Heart right ventricle (tissue), 16 donors: ENCODE measurements around the gene NKAIN1. TPM values are rescaled to one million over a fixed set of nuclear protein-coding genes. Genes with fewer than 3 reads are reported as not detected.

Experiments used
- ATAC-seq, 8 donors: fragments of 200-7000 bp; cut with Tn5 transposase; one replicate each; pipeline ENCODE4 v1.9.1; 2020; ENCODE audit warnings: mild to moderate bottlenecking in 8 of 8, moderate library complexity in 8 of 8, moderate number of reproducible peaks in 1 of 8
- DNase-seq, 2 donors: peaks; one replicate each; pipeline ENCODE4 v3.0.0-alpha.2; 2020
- H3K27ac ChIP-seq, 10 donors: fragments of 200-600 bp; sonication (generic) in 2 of 10; one replicate each; pipeline versions ENCODE4 v1.5.0 to v1.8.0; 2020 to 2022; ENCODE audit warnings: mild to moderate bottlenecking in 3 of 10
- H3K27me3 ChIP-seq, 7 donors: fragments of 200-600 bp; one replicate each; pipeline ENCODE4 v1.8.0; 2021 to 2022; ENCODE audit warnings: mild to moderate bottlenecking in 2 of 7
- H3K36me3 ChIP-seq, 9 donors: fragments of 200-600 bp; sonication (generic) in 1 of 9; one replicate each; pipeline versions ENCODE4 v1.5.0 to v1.8.0; 2020 to 2022; ENCODE audit warnings: mild to moderate bottlenecking in 2 of 9
- H3K4me1 ChIP-seq, 9 donors: fragments of 200-600 bp; sonication (generic) in 1 of 9; one replicate each; pipeline versions ENCODE4 v1.5.0 to v1.8.0; 2020 to 2022; ENCODE audit warnings: mild to moderate bottlenecking in 4 of 9
- H3K4me3 ChIP-seq, 10 donors: fragments of 200-600 bp; sonication (generic) in 2 of 10; one replicate each; pipeline versions ENCODE4 v1.5.0 to v1.8.0; 2020 to 2022; ENCODE audit warnings: mild to moderate bottlenecking in 7 of 10, moderate library complexity in 2 of 10
- H3K9me3 ChIP-seq, 11 donors: fragments of 200-600 bp in 10 of 11; sonication (generic) in 2 of 11; one replicate each; pipeline versions ENCODE4 v1.5.0 to v1.8.0; 2013 to 2022; ENCODE audit warnings: mild to moderate bottlenecking in 2 of 11, control low read depth in 1 of 11, moderate library complexity in 1 of 11
- CTCF ChIP-seq, 9 donors: fragments of 200-600 bp; sonication (generic) in 2 of 9; IDR thresholded peaks; one replicate each; pipeline versions ENCODE4 v1.5.0 to v1.8.0; 2021 to 2022; ENCODE audit warnings: antibody characterized with exemption in 9 of 9, mild to moderate bottlenecking in 5 of 9, moderate library complexity in 1 of 9
- WGBS, 2 donors: extraction: QIAGEN DNeasy Blood & Tissue Kit; methylation state at CpG; one replicate each; pipeline ENCODE4 v1.1.7; 2013; ENCODE audit warnings: inconsistent platforms in 1 of 2; 5-methylcytosine and 5-hydroxymethylcytosine counted together
- intact Hi-C, 10 donors: fragments of 100-400 bp; cut with DNase I; formaldehyde crosslinking; loops; one replicate each; pipeline versions ENCODE4 v1.11.1 to v1.14.2; 2022
- polyA plus RNA-seq, 2 donors: library from polyadenylated mRNA; stranded (reverse); fragments of 200-250 nt; gene quantifications; one replicate each; pipeline ENCODE4 v1.2.3, GENCODE V29; 2013
- total RNA-seq, 10 donors: library from RNA; stranded (reverse); fragmentation: NEBNext Ultra II Directional in 3 of 10; extraction: Animal tissue kit (Norgen Biotek cat#: 25700) in 3 of 10; gene quantifications; one replicate each; pipeline versions ENCODE4 v1.2.1 to v1.2.4, GENCODE V29; 2021 to 2023
- donor health status: Arrhythmogenic right ventricular cardiomyopathy.
- donor health status: ischemic (EF 13 %, LVEDD 7.1; RV severe dilation, severe dysfunction).
- donor health status: healthy with polysubstance abuse.
- donor health status: DM: no; HTN: yes; CAD: no.
- donor health status: DM: no; HTN: no; CAD: no.
- donor health status: ischemic (EF 25% LVEDD 6.9; RV normal size, moderate dysfunction).
- donor health status: ischemic (EF 25% LVEDD 5.7; RV mildly dilated, moderate dysfunction).
- donor health status: healthy.
- donor health status: DM: yes; HTN: yes; CAD: no.
- donor health status: Ischemic cardiomyopathy.
- donor health status: ischemic (EF 35%, LVEDD 5.7; RV mildly dilated, moderate dysfunction).
- donor health status: nonischemic (EF 11% LVEDD 7.7; RV severe dilation, severe dysfunction).
- donor health status: DM: yes; HTN: yes; CAD: no.
- donor health status: PGD.
- donor health status: ischemic (EF 29% LVEDD 5.4; RV normal size, mild dysfunction).
- donor health status: nonischemic (EF 23%, LVEDD 6.1; RV moderate dilation, normal function).

NKAIN1 gene
- total and polyA plus RNA-seq, 12 donors, result 0.07 to 0.45 (median 0.21) TPM; not detected in 8

DNA sequence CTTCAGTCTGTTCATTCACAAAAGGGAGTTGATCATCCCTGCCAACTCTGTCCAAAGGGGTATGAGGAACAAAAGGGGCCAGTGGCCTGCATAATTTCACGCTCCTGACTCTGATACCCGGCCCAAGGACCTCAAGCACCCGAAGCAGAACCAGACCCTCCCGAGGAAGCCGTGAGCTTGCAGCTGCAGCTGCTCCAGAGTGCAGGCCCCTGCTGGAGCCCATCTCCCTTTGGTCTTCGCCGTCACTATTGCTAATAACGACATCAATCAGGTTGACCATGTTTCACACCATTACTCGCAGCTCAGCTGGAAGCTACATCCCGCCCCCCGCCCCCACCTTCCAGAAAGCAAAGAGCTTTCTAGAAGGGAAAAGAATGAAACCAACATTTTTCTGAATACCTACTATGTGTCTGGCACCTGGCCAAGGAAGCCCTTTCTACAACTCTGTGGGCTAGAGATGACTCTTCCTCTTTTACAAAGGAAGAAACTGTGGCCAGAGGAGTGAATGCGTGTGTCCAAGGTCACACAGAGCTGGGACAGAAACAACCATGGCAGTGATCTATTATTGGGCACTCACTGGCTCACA, 5.5 kb downstream of the NKAIN1 start:
- WGBS, 2 donors, result 64 to 66% methylated on average over 12 of the region's 12 CpGs
- Histone ChIP-seq H3K9me3 (no peaks in the 10 kb centered on the region), H3K27ac (no peak overlapping the region), H3K4me1 (peaks cover 0 to 6% (median 4%) of the 10 kb centered on the region in 9 donors), H3K36me3 (no peaks in the 10 kb centered on the region), H3K4me3 (no peak overlapping the region), H3K27me3 (peaks cover 8 to 53% (median 46%) of the 10 kb centered on the region in 7 donors)
- intact Hi-C loops, result no loop called here
- DNase-seq (no peak), ATAC-seq (no peak)
- no peak for TF ChIP-seq CTCF (IDR thresholded peaks at IDR 0.05)

DNA sequence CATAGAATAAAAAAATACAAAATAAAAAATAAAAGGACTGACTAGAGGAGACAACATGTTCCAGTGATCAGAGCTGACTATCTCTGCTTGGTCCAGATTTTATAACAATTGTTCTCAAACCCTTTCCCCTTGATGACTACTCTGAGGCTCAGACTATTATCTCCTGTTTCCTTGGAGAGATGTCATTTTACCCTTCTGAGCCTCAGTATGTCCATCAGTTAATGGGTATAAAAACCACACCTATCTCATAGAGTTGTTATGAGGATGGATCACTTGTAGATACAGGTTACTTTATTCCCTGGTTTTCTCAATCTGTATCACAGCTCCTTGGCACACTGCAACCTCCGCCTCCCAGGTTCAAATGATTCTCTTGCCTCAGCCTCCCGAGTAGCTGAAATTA, 7.0 kb downstream of the NKAIN1 start:
- Histone ChIP-seq H3K36me3 (no peaks in the 10 kb centered on the region), H3K4me3 (no peak overlapping the region), H3K27ac (no peak overlapping the region), H3K27me3 (peaks cover 0 to 37% (median 31%) of the 10 kb centered on the region in 7 donors), H3K4me1 (no peaks in the 10 kb centered on the region), H3K9me3 (no peaks in the 10 kb centered on the region)
- intact Hi-C loops, result no loop called here
- DNase-seq (no peak), ATAC-seq (no peak)
- 94 to 97% methylated on average over 2 of the region's 2 CpGs for WGBS, 2 donors
- TF ChIP-seq CTCF (IDR thresholded peaks at IDR 0.05), result no peak

GRCh38 chr1:31231802-31232201, 7.9 kb downstream of the NKAIN1 start:
- no peaks in the 10 kb centered on the region for H3K4me1 ChIP-seq
- ATAC-seq, result no peak
- no peak for DNase-seq
- TF ChIP-seq CTCF (IDR thresholded peaks at IDR 0.05), result no peak
- peaks cover 0 to 29% (median 22%) of the 10 kb centered on the region in 7 donors for H3K27me3 ChIP-seq
- no peaks in the 10 kb centered on the region for H3K9me3 ChIP-seq
- intact Hi-C loops, result no loop called here
- no peak overlapping the region for H3K4me3 ChIP-seq
- H3K36me3 ChIP-seq, result no peaks in the 10 kb centered on the region
- 92 to 94% methylated on average over 5 of the region's 5 CpGs for WGBS, 2 donors
- no peak overlapping the region for H3K27ac ChIP-seq

GRCh38 chr1:31230378-31230777, 9.3 kb downstream of the NKAIN1 start:
- DNase-seq (no peak), ATAC-seq (no peak)
- Histone ChIP-seq H3K27me3 (peaks cover 0 to 22% (median 9%) of the 10 kb centered on the region in 7 donors), H3K9me3 (no peaks in the 10 kb centered on the region), H3K4me3 (no peak overlapping the region), H3K4me1 (no peaks in the 10 kb centered on the region), H3K27ac (no peak overlapping the region), H3K36me3 (no peaks in the 10 kb centered on the region)
- intact Hi-C loops, result no loop called here
- TF ChIP-seq CTCF (IDR thresholded peaks at IDR 0.05), result no peak
- 52 to 60% methylated on average over 3 of the region's 3 CpGs for WGBS, 2 donors
